HEK293 (cell line): Measurements from ENCODE around the gene KBTBD4.

Experiments
- GFI1B ChIP-seq: fragments of 450-650 bp; formaldehyde crosslinking; IDR thresholded peaks from 2 replicates; pipeline ENCODE4 v1.5.1; 2016; ENCODE audit warnings: missing biosample characterization, missing genetic modification characterization
- ZNF146 ChIP-seq: fragments of 450-650 bp; formaldehyde crosslinking; IDR thresholded peaks from 2 replicates; pipeline ENCODE4 v1.5.1; 2016; ENCODE audit warnings: missing biosample characterization, missing genetic modification characterization
- ZNF19 ChIP-seq: fragments of 450-650 bp; formaldehyde crosslinking; IDR thresholded peaks from 2 replicates; pipeline ENCODE4; 2016; ENCODE audit warnings: missing biosample characterization, missing genetic modification characterization, low read depth
- ZNF549 ChIP-seq: fragments of 450-650 bp; IDR thresholded peaks from 2 replicates; pipeline ENCODE4 v1.5.1; 2018; ENCODE audit warnings: missing biosample characterization, missing genetic modification characterization, mild to moderate bottlenecking, inconsistent platforms, moderate library complexity
- ZNF621 ChIP-seq: fragments of 450-650 bp; formaldehyde crosslinking; IDR thresholded peaks from 2 replicates; pipeline ENCODE4 v1.5.1; 2017; ENCODE audit warnings: missing biosample characterization, missing genetic modification characterization
- ZNF623 ChIP-seq: fragments of 450-650 bp; formaldehyde crosslinking; IDR thresholded peaks from 2 replicates; pipeline ENCODE4 v1.5.1; 2016; ENCODE audit warnings: missing biosample characterization, missing genetic modification characterization
- ZNF664 ChIP-seq: fragments of 450-650 bp; formaldehyde crosslinking; IDR thresholded peaks from 2 replicates; pipeline ENCODE4 v1.5.1; 2016; ENCODE audit warnings: missing biosample characterization, missing genetic modification characterization
- ZSCAN16 ChIP-seq: fragments of 450-650 bp; formaldehyde crosslinking; IDR thresholded peaks from 2 replicates; pipeline ENCODE4 v1.5.1; 2016; ENCODE audit warnings: missing biosample characterization, missing genetic modification characterization
- TF ChIP-seq, protein P1 (sequence below): fragments of 450-650 bp; formaldehyde crosslinking; IDR thresholded peaks from 2 replicates; pipeline ENCODE4 v1.5.1; 2016; ENCODE audit warnings: missing biosample characterization, missing genetic modification characterization
- TF ChIP-seq, protein P2 (sequence below): fragments of 450-650 bp; formaldehyde crosslinking; IDR thresholded peaks from 2 replicates; pipeline ENCODE4 v1.5.1; 2016; ENCODE audit warnings: missing biosample characterization, missing genetic modification characterization
- TF ChIP-seq, protein P3 (sequence below): fragments of 450-650 bp; IDR thresholded peaks from 2 replicates; pipeline ENCODE4 v1.5.1; 2018; ENCODE audit warnings: missing biosample characterization, missing genetic modification characterization
- TF ChIP-seq, protein P4 (sequence below): fragments of 450-650 bp; formaldehyde crosslinking; IDR thresholded peaks from 2 replicates; pipeline ENCODE4 v1.5.1; 2016; ENCODE audit warnings: missing biosample characterization, missing genetic modification characterization
- TF ChIP-seq, protein P5 (sequence below): fragments of 450-650 bp; IDR thresholded peaks from 2 replicates; pipeline ENCODE4 v1.5.1; 2018; ENCODE audit warnings: missing biosample characterization, mild to moderate bottlenecking, missing genetic modification characterization
- TF ChIP-seq, protein P6 (sequence below): fragments of 450-650 bp; formaldehyde crosslinking; IDR thresholded peaks from 2 replicates; pipeline ENCODE4 v1.5.1; 2016; ENCODE audit warnings: missing biosample characterization, missing genetic modification characterization
- TF ChIP-seq, protein P7 (sequence below): fragments of 450-650 bp; formaldehyde crosslinking; conservative IDR thresholded peaks from 2 replicates; pipeline ENCODE4 v1.5.1; 2016; ENCODE audit warnings: low read depth, missing biosample characterization, missing genetic modification characterization
- TF ChIP-seq, protein P8 (sequence below): fragments of 450-650 bp; formaldehyde crosslinking; conservative IDR thresholded peaks from 2 replicates; pipeline ENCODE4 v1.5.1; 2016; ENCODE audit warnings: low read depth, missing biosample characterization, missing genetic modification characterization
- TF ChIP-seq, protein P9 (sequence below): fragments of 450-650 bp; formaldehyde crosslinking; IDR thresholded peaks from 2 replicates; pipeline ENCODE4 v1.5.1; 2016; ENCODE audit warnings: missing biosample characterization, missing genetic modification characterization

KBTBD4 gene

DNA sequence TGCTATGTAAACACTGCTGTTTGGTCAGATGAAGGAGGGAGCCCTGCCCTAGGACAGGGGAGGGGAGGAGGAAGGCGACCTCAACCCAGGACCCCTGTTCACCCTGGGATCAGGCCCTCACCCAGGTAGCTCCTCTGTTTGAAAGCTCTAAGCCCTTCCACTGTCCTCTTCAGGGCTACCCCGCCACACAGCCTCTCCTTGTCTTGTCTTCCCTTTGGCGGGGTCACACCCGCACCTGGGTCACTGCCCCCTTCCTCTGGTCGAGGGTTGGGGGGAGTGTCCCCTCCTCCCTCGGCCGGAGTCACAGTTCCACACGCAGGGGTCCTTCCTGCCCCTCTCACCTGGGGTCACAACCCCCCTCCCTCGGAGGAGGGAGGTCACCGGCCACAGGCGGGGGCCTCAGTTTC lies 13.8 kb downstream of the KBTBD4 start (continued):
- TF ChIP-seq ZNF623 (tag by site-specific recombination) = no peak
- no peak for TF ChIP-seq GFI1B (tag by site-specific recombination)
- TF ChIP-seq ZNF549 (tag by site-specific recombination) = no peak
- TF ChIP-seq, protein P1, sequence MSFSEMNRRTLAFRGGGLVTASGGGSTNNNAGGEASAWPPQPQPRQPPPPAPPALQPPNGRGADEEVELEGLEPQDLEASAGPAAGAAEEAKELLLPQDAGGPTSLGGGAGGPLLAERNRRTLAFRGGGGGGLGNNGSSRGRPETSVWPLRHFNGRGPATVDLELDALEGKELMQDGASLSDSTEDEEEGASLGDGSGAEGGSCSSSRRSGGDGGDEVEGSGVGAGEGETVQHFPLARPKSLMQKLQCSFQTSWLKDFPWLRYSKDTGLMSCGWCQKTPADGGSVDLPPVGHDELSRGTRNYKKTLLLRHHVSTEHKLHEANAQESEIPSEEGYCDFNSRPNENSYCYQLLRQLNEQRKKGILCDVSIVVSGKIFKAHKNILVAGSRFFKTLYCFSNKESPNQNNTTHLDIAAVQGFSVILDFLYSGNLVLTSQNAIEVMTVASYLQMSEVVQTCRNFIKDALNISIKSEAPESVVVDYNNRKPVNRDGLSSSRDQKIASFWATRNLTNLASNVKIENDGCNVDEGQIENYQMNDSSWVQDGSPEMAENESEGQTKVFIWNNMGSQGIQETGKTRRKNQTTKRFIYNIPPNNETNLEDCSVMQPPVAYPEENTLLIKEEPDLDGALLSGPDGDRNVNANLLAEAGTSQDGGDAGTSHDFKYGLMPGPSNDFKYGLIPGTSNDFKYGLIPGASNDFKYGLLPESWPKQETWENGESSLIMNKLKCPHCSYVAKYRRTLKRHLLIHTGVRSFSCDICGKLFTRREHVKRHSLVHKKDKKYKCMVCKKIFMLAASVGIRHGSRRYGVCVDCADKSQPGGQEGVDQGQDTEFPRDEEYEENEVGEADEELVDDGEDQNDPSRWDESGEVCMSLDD (tag by site-specific recombination) = peak; percentile 28; the same call in 1 of the 2 replicates
- TF ChIP-seq, protein P2, sequence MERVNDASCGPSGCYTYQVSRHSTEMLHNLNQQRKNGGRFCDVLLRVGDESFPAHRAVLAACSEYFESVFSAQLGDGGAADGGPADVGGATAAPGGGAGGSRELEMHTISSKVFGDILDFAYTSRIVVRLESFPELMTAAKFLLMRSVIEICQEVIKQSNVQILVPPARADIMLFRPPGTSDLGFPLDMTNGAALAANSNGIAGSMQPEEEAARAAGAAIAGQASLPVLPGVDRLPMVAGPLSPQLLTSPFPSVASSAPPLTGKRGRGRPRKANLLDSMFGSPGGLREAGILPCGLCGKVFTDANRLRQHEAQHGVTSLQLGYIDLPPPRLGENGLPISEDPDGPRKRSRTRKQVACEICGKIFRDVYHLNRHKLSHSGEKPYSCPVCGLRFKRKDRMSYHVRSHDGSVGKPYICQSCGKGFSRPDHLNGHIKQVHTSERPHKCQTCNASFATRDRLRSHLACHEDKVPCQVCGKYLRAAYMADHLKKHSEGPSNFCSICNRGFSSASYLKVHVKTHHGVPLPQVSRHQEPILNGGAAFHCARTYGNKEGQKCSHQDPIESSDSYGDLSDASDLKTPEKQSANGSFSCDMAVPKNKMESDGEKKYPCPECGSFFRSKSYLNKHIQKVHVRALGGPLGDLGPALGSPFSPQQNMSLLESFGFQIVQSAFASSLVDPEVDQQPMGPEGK (tag by site-specific recombination) = peak; percentile 69
- TF ChIP-seq ZNF664 (tag by site-specific recombination) = no peak
- no peak for TF ChIP-seq ZSCAN16 (tag by site-specific recombination)
- TF ChIP-seq ZNF19 (tag by site-specific recombination) = no peak
- TF ChIP-seq ZNF146 (tag by site-specific recombination) = no peak
- TF ChIP-seq, protein P3, sequence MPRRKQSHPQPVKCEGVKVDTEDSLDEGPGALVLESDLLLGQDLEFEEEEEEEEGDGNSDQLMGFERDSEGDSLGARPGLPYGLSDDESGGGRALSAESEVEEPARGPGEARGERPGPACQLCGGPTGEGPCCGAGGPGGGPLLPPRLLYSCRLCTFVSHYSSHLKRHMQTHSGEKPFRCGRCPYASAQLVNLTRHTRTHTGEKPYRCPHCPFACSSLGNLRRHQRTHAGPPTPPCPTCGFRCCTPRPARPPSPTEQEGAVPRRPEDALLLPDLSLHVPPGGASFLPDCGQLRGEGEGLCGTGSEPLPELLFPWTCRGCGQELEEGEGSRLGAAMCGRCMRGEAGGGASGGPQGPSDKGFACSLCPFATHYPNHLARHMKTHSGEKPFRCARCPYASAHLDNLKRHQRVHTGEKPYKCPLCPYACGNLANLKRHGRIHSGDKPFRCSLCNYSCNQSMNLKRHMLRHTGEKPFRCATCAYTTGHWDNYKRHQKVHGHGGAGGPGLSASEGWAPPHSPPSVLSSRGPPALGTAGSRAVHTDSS (tag by site-specific recombination) = no peak
- TF ChIP-seq, protein P4, sequence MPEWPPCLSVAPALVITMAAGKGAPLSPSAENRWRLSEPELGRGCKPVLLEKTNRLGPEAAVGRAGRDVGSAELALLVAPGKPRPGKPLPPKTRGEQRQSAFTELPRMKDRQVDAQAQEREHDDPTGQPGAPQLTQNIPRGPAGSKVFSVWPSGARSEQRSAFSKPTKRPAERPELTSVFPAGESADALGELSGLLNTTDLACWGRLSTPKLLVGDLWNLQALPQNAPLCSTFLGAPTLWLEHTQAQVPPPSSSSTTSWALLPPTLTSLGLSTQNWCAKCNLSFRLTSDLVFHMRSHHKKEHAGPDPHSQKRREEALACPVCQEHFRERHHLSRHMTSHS (tag by site-specific recombination) = no peak
- TF ChIP-seq, protein P5, sequence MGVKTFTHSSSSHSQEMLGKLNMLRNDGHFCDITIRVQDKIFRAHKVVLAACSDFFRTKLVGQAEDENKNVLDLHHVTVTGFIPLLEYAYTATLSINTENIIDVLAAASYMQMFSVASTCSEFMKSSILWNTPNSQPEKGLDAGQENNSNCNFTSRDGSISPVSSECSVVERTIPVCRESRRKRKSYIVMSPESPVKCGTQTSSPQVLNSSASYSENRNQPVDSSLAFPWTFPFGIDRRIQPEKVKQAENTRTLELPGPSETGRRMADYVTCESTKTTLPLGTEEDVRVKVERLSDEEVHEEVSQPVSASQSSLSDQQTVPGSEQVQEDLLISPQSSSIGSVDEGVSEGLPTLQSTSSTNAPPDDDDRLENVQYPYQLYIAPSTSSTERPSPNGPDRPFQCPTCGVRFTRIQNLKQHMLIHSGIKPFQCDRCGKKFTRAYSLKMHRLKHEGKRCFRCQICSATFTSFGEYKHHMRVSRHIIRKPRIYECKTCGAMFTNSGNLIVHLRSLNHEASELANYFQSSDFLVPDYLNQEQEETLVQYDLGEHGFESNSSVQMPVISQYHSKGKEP = no peak
- TF ChIP-seq, protein P6, sequence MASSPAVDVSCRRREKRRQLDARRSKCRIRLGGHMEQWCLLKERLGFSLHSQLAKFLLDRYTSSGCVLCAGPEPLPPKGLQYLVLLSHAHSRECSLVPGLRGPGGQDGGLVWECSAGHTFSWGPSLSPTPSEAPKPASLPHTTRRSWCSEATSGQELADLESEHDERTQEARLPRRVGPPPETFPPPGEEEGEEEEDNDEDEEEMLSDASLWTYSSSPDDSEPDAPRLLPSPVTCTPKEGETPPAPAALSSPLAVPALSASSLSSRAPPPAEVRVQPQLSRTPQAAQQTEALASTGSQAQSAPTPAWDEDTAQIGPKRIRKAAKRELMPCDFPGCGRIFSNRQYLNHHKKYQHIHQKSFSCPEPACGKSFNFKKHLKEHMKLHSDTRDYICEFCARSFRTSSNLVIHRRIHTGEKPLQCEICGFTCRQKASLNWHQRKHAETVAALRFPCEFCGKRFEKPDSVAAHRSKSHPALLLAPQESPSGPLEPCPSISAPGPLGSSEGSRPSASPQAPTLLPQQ (tag by site-specific recombination) = 0 out of 2 replicates have a peak, but pooled peaks have one; percentile 74
- TF ChIP-seq, protein P7, sequence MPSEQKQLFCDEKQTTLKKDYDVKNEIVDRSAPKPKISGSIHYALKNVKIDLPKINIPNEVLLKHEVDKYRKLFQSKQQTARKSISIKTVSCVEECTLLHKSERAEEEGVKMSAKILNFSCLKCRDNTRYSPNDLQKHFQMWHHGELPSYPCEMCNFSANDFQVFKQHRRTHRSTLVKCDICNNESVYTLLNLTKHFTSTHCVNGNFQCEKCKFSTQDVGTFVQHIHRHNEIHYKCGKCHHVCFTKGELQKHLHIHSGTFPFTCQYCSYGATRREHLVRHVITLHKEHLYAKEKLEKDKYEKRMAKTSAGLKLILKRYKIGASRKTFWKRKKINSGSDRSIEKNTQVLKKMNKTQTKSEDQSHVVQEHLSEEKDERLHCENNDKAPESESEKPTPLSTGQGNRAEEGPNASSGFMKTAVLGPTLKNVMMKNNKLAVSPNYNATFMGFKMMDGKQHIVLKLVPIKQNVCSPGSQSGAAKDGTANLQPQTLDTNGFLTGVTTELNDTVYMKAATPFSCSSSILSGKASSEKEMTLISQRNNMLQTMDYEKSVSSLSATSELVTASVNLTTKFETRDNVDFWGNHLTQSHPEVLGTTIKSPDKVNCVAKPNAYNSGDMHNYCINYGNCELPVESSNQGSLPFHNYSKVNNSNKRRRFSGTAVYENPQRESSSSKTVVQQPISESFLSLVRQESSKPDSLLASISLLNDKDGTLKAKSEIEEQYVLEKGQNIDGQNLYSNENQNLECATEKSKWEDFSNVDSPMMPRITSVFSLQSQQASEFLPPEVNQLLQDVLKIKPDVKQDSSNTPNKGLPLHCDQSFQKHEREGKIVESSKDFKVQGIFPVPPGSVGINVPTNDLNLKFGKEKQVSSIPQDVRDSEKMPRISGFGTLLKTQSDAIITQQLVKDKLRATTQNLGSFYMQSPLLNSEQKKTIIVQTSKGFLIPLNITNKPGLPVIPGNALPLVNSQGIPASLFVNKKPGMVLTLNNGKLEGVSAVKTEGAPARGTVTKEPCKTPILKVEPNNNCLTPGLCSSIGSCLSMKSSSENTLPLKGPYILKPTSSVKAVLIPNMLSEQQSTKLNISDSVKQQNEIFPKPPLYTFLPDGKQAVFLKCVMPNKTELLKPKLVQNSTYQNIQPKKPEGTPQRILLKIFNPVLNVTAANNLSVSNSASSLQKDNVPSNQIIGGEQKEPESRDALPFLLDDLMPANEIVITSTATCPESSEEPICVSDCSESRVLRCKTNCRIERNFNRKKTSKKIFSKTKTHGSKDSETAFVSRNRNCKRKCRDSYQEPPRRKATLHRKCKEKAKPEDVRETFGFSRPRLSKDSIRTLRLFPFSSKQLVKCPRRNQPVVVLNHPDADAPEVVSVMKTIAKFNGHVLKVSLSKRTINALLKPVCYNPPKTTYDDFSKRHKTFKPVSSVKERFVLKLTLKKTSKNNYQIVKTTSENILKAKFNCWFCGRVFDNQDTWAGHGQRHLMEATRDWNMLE (tag by site-specific recombination) = no peak
- TF ChIP-seq ZNF621 = no peak
- TF ChIP-seq, protein P8, sequence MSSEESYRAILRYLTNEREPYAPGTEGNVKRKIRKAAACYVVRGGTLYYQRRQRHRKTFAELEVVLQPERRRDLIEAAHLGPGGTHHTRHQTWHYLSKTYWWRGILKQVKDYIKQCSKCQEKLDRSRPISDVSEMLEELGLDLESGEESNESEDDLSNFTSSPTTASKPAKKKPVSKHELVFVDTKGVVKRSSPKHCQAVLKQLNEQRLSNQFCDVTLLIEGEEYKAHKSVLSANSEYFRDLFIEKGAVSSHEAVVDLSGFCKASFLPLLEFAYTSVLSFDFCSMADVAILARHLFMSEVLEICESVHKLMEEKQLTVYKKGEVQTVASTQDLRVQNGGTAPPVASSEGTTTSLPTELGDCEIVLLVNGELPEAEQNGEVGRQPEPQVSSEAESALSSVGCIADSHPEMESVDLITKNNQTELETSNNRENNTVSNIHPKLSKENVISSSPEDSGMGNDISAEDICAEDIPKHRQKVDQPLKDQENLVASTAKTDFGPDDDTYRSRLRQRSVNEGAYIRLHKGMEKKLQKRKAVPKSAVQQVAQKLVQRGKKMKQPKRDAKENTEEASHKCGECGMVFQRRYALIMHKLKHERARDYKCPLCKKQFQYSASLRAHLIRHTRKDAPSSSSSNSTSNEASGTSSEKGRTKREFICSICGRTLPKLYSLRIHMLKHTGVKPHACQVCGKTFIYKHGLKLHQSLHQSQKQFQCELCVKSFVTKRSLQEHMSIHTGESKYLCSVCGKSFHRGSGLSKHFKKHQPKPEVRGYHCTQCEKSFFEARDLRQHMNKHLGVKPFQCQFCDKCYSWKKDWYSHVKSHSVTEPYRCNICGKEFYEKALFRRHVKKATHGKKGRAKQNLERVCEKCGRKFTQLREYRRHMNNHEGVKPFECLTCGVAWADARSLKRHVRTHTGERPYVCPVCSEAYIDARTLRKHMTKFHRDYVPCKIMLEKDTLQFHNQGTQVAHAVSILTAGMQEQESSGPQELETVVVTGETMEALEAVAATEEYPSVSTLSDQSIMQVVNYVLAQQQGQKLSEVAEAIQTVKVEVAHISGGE (tag by site-specific recombination) = no peak
- TF ChIP-seq, protein P9, sequence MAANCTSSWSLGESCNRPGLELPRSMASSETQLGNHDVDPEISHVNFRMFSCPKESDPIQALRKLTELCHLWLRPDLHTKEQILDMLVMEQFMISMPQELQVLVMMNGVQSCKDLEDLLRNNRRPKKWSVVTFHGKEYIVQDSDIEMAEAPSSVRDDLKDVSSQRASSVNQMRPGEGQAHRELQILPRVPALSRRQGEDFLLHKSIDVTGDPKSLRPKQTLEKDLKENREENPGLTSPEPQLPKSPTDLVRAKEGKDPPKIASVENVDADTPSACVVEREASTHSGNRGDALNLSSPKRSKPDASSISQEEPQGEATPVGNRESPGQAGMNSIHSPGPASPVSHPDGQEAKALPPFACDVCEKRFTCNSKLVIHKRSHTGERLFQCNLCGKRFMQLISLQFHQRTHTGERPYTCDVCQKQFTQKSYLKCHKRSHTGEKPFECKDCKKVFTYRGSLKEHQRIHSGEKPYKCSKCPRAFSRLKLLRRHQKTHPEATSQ (tag by site-specific recombination) = no peak
